Gastrocnemius medialis (tissue), 4 donors: ENCODE data around the gene C9orf50. TPM values are rescaled to one million over a fixed set of nuclear protein-coding genes. Genes with fewer than 3 reads are reported as not detected.

Source experiments
- ATAC-seq, 2 donors: fragments of 150-250 bp; one replicate each; pipeline ENCODE4 v1.9.1; 2016
- DNase-seq, 2 donors: peaks; one replicate each; pipeline ENCODE4 v3.0.0-alpha.2; 2019
- H3K27ac ChIP-seq, 4 donors: fragments of 200-600 bp; sonication (generic); 1 replicate in 1 of 4; 2 replicates in 3 of 4; pipeline ENCODE4 v1.5.1; 2016 to 2018; ENCODE audit warnings: mild to moderate bottlenecking in 2 of 4, moderate library complexity in 1 of 4
- H3K27me3 ChIP-seq, 3 donors: fragments of 200-600 bp; sonication (generic) in 2 of 3; 1 replicate in 1 of 3; 2 replicates in 2 of 3; pipeline versions ENCODE4 v1.5.1 to v1.6.0; 2016 to 2019; ENCODE audit warnings: mild to moderate bottlenecking in 1 of 3, moderate library complexity in 1 of 3
- H3K36me3 ChIP-seq, 2 donors: fragments of 200-600 bp; sonication (generic) in 1 of 2; one replicate each; pipeline ENCODE4 v1.5.1; 2017 to 2018
- H3K4me1 ChIP-seq, 2 donors: fragments of 200-600 bp; sonication (generic) in 1 of 2; one replicate each; pipeline ENCODE4 v1.5.1; 2016 to 2017; ENCODE audit warnings: mild to moderate bottlenecking in 2 of 2
- H3K4me3 ChIP-seq, 4 donors: fragments of 200-600 bp; sonication (generic) in 3 of 4; 1 replicate in 1 of 4; 2 replicates in 3 of 4; pipeline ENCODE4 v1.5.1; 2016 to 2019; ENCODE audit warnings: mild to moderate bottlenecking in 2 of 4
- H3K9me3 ChIP-seq, 3 donors: fragments of 200-600 bp; sonication (generic) in 2 of 3; 1 replicate in 1 of 3; 2 replicates in 2 of 3; pipeline ENCODE4 v1.5.1; 2016 to 2019
- POLR2A ChIP-seq, 2 donors: fragments of 450-650 bp; IDR thresholded peaks; one replicate each; pipeline ENCODE4 v1.6.1; 2017; ENCODE audit warnings: antibody characterized with exemption in 2 of 2, mild to moderate bottlenecking in 2 of 2, moderate library complexity in 2 of 2
- in situ Hi-C, 4 donors: fragments of 200-750 bp; cut with MboI; loops; one replicate each; pipeline versions ENCODE4 v1.15.0 to v1.8.0; 2017; ENCODE audit warnings: low sequenced_read_pairs in 4 of 4
- intact Hi-C: fragments of 100-400 bp; cut with DNase I; formaldehyde crosslinking; loops from one replicate; pipeline ENCODE4 v1.15.1; 2023; ENCODE audit warnings: low total_unique reads
- total RNA-seq, 4 donors: library from RNA; depleted of rRNA; stranded (reverse); fragments of >200 nt; gene quantifications; one replicate each; pipeline versions ENCODE4 v1.1.0 to v1.2.3, GENCODE V29; 2016
- TF ChIP-seq, protein P1 (sequence below), 5 experiments: fragments of 450-650 bp in 3 of 5; fragments of 200-600 bp in 2 of 5; sonication (generic) in 2 of 5; IDR thresholded peaks in 4 of 5; conservative IDR thresholded peaks in 1 of 5; 1 replicate in 4 of 5; 2 replicates in 1 of 5; pipeline ENCODE4 v1.5.1; 2016 to 2019; ENCODE audit warnings: antibody characterized with exemption in 5 of 5, mild to moderate bottlenecking in 3 of 5, moderate library complexity in 3 of 5

C9orf50 gene
- total RNA-seq, 4 donors from 2014 or later: not detected

DNA sequence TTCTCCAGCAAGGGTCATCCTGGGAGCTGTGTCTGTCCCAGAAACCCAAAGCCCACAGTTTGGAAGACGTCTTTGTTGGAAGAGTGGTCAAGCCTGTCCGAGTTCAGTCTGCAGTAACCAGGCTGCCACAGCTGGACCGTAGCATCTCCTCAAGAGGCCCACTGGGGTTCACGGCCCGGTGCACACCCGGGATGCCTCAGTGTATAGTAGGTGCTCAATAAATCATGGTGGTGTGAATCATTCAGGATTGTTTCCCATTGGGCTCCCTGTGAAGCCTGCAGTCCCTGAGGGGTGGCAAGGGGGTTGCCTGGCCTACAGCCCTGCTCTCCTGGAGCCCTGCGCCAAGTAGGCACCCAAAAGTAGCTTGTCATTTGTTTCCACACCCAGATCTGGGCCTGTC lies 34.3 kb upstream of the C9orf50 start:
- no peak for TF ChIP-seq POLR2A (IDR thresholded peaks at IDR 0.05)
- TF ChIP-seq, protein P1, sequence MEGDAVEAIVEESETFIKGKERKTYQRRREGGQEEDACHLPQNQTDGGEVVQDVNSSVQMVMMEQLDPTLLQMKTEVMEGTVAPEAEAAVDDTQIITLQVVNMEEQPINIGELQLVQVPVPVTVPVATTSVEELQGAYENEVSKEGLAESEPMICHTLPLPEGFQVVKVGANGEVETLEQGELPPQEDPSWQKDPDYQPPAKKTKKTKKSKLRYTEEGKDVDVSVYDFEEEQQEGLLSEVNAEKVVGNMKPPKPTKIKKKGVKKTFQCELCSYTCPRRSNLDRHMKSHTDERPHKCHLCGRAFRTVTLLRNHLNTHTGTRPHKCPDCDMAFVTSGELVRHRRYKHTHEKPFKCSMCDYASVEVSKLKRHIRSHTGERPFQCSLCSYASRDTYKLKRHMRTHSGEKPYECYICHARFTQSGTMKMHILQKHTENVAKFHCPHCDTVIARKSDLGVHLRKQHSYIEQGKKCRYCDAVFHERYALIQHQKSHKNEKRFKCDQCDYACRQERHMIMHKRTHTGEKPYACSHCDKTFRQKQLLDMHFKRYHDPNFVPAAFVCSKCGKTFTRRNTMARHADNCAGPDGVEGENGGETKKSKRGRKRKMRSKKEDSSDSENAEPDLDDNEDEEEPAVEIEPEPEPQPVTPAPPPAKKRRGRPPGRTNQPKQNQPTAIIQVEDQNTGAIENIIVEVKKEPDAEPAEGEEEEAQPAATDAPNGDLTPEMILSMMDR (IDR thresholded peaks at IDR 0.05 in 4 of 5, conservative IDR thresholded peaks at IDR 0.05 in 1 of 5): no peak
- H3K9me3 ChIP-seq: no peaks in the 10 kb centered on the region
- no peaks in the 10 kb centered on the region for H3K36me3 ChIP-seq
- no peak overlapping the region for H3K4me3 ChIP-seq
- no peak overlapping the region for H3K27ac ChIP-seq
- no peaks in the 10 kb centered on the region for H3K4me1 ChIP-seq
- no peak for DNase-seq
- ATAC-seq: no peak
- in situ Hi-C loops (loop anchor here in 2 of 4 donors (5.0 to 10.0 kb wide), 2 partner anchors 127 to 130 kb away; no protein-coding TSS in a partner anchor), intact Hi-C loops (no loop called here)
- no peaks in the 10 kb centered on the region for H3K27me3 ChIP-seq

DNA sequence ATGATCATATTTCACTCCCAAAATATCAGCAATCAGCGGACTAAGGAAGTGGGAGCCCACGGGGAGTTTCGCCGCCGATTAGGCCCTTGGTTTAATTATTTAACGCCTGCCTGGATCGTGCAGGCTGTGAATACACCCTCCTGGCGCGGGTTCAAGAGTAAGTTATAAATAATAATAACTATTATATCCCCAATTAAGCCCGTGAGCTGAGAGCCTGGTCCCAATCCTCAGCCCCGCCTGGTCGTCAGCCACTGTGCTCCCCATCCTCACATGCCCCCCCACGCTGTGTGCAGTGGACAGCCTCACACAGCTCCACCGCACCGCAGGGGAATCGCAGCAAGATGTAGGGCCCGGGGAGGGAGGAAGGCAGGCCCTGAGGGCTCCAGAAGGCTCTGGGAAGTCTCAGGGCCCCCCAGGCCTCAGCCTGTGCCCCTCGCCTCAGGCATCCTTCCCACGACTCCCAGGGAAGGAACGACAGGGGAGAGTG lies 33.7 kb upstream of the C9orf50 start:
- in situ Hi-C loops: loop anchor here in 2 of 4 donors (5.0 to 10.0 kb wide), 2 partner anchors 128 to 130 kb away; no protein-coding TSS in a partner anchor
- no peak for ATAC-seq
- no peaks in the 10 kb centered on the region for H3K9me3 ChIP-seq
- H3K4me3 ChIP-seq: peak overlapping the region in 1 of 4 donors; percentile 9
- H3K27ac ChIP-seq: no peak overlapping the region
- no peaks in the 10 kb centered on the region for H3K36me3 ChIP-seq
- intact Hi-C loops: no loop called here
- no peak for TF ChIP-seq POLR2A (IDR thresholded peaks at IDR 0.05)
- TF ChIP-seq, protein P1 (IDR thresholded peaks at IDR 0.05 in 4 of 5, conservative IDR thresholded peaks at IDR 0.05 in 1 of 5): no peak
- no peaks in the 10 kb centered on the region for H3K27me3 ChIP-seq
- DNase-seq: no peak
- no peaks in the 10 kb centered on the region for H3K4me1 ChIP-seq

DNA sequence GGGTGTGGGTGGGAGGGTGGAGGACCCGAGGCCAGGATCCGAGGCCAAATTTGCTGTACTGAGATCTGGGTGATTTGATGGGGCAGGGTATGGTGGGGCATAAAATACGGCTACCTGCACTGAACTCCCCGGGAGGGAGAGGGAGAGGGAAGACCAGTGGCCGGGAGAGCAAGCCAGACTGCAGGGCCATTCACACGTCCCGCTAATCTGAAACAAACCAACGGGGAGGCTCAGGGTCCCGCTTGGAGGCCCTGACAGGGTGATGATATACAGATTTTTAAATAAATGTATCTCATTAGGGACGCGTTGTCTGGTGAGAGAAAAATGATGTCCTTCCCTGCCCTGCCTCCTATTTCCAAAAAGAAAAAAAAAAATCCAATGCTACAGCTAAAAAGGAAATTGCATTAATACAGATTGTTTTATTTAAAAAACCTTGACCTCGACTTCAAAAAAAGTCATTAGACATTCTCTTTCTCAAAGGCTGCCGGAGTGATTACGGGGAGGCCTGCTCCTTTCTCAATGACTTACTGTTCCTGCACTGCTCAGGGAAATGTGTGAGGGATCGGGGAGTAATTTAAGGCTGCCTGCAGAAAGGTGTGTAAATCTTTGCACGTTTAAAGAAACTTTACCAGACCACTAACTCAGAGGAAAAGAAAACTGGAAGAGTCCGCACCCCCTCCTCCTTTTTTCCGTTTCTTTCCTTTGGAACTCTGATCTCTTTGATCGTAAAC lies 33.1 kb upstream of the C9orf50 start:
- in situ Hi-C loops (loop anchor here in 1 of 4 donors (10.0 kb wide), 1 partner anchor 131 kb away; no protein-coding TSS in a partner anchor), intact Hi-C loops (no loop called here)
- Histone ChIP-seq H3K27ac (no peak overlapping the region), H3K9me3 (no peaks in the 10 kb centered on the region), H3K36me3 (no peaks in the 10 kb centered on the region), H3K4me1 (no peaks in the 10 kb centered on the region), H3K27me3 (no peaks in the 10 kb centered on the region), H3K4me3 (no peak overlapping the region)
- TF ChIP-seq, protein P1 (IDR thresholded peaks at IDR 0.05 in 4 of 5, conservative IDR thresholded peaks at IDR 0.05 in 1 of 5): no peak
- TF ChIP-seq POLR2A (IDR thresholded peaks at IDR 0.05): no peak
- ATAC-seq: no peak
- DNase-seq: no peak

DNA sequence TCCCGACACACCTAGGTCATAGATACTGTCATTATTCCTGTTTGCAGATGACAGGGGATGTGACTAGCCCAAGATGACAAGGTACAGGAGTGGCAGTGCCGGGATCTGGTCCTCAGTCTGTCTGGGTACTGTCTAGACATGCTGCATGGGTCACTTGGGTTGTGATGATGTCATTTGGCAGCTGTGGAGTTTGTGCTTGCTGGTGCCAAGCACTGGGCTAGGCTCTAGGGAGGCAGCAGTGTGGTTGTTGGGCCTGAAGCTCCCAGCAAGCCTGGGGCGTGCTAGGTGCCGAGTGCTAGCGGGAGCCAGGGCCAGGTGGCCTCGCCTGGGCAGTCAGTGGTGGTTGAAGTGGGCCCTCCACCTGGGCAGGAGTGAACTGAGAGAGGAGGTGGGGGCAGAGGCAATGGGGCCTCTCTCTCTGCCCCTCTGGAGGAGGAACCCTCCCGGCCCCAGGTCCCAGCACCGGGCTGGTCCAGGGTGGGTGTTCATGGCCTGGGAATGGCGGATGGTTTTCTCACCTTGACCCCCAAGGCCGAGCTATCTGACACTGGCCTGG lies 29.9 kb upstream of the C9orf50 start:
- no peak for DNase-seq
- in situ Hi-C loops (loop anchor here in 1 of 4 donors (10.0 kb wide), 1 partner anchor 134 kb away; no protein-coding TSS in a partner anchor), intact Hi-C loops (no loop called here)
- no peak for TF ChIP-seq POLR2A (IDR thresholded peaks at IDR 0.05)
- no peak for ATAC-seq
- Histone ChIP-seq H3K4me1 (no peaks in the 10 kb centered on the region), H3K4me3 (no peak overlapping the region), H3K9me3 (no peaks in the 10 kb centered on the region), H3K36me3 (no peaks in the 10 kb centered on the region), H3K27ac (no peak overlapping the region), H3K27me3 (no peaks in the 10 kb centered on the region)
